Sigmoid colon (tissue), 7 donors: ENCODE results near the gene AMBRA1. TPM values are rescaled to one million over a fixed set of nuclear protein-coding genes. Genes with fewer than 3 reads are reported as not detected.
A peak's percentile ranks its signal among the peaks of the same experiment; 100 is the strongest.

Experiments
- DNase-seq: peaks from one replicate; pipeline ENCODE4 v3.0.0-alpha.2; 2019
- H3K27ac ChIP-seq, 4 donors: fragments of 200-600 bp; sonication (generic); one replicate each; pipeline ENCODE4 v1.5.1; 2016 to 2019; ENCODE audit warnings: mild to moderate bottlenecking in 1 of 4
- H3K27me3 ChIP-seq, 3 donors: fragments of 200-600 bp; sonication (generic); one replicate each; pipeline ENCODE4 v1.5.1; 2019; ENCODE audit warnings: mild to moderate bottlenecking in 1 of 3
- H3K36me3 ChIP-seq, 4 donors: fragments of 200-600 bp; sonication (generic); one replicate each; pipeline ENCODE4 v1.5.1; 2016 to 2019
- H3K4me1 ChIP-seq, 4 donors: fragments of 200-600 bp; sonication (generic); one replicate each; pipeline ENCODE4 v1.5.1; 2017 to 2019
- H3K4me3 ChIP-seq, 4 donors: fragments of 200-600 bp; sonication (generic); one replicate each; pipeline ENCODE4 v1.5.1; 2017 to 2019; ENCODE audit warnings: mild to moderate bottlenecking in 2 of 4, moderate library complexity in 1 of 4
- H3K9me3 ChIP-seq, 4 donors: fragments of 200-600 bp in 3 of 4; sonication (generic) in 3 of 4; one replicate each; pipeline versions ENCODE4 v1.5.1 to v1.6.1; 2013 to 2019
- CTCF ChIP-seq, 4 experiments: fragments of 450-650 bp in 3 of 4; fragments of 200-600 bp in 1 of 4; IDR thresholded peaks; one replicate each; pipeline ENCODE4 v1.5.1; 2016 to 2019; ENCODE audit warnings: antibody characterized with exemption in 4 of 4, mild to moderate bottlenecking in 3 of 4, moderate library complexity in 2 of 4
- EP300 ChIP-seq, 4 donors: sonication (generic); formaldehyde crosslinking; IDR thresholded peaks; one replicate each; pipeline ENCODE4 v1.6.1; 2017; ENCODE audit warnings: antibody characterized with exemption in 4 of 4
- POLR2A ChIP-seq, 2 donors: fragments of 450-650 bp; IDR thresholded peaks; one replicate each; pipeline ENCODE4 v1.6.1; 2016; ENCODE audit warnings: antibody characterized with exemption in 2 of 2, mild to moderate bottlenecking in 2 of 2, moderate library complexity in 2 of 2
- POLR2AphosphoS5 ChIP-seq, 4 donors: sonication (generic); formaldehyde crosslinking; IDR thresholded peaks; one replicate each; pipeline ENCODE4 v1.6.1; 2017; ENCODE audit warnings: antibody characterized with exemption in 4 of 4
- WGBS, 2 donors: extraction: QIAGEN DNeasy Blood & Tissue Kit; methylation state at CpG; one replicate each; pipeline ENCODE4 v1.1.7; 2013; 5-methylcytosine and 5-hydroxymethylcytosine counted together
- intact Hi-C: fragments of 100-400 bp; cut with DNase I; formaldehyde crosslinking; loops from one replicate; pipeline ENCODE4 v1.15.1; 2023
- polyA plus RNA-seq, 3 donors: library from polyadenylated mRNA; stranded (reverse); fragments of 200-250 nt; gene quantifications; one replicate each; pipeline ENCODE4 v1.2.3, GENCODE V29; 2013
- total RNA-seq, 4 donors: library from RNA; depleted of rRNA; stranded (reverse); fragments of >200 nt; gene quantifications; one replicate each; pipeline ENCODE4 v1.1.0, GENCODE V29; 2016
- donor health status: healthy with polysubstance abuse.
- donor health status: Bipolar disorder and iron deficiency.
- donor health status: healthy.

AMBRA1 gene
- total and polyA plus RNA-seq, 7 donors = 8.4 to 33.0 (median 23.9) TPM

- H3K27ac ChIP-seq = no peak overlapping the region
- intact Hi-C loops = loop anchor here (2.0 to 5.0 kb wide), 2 partner anchors 148 to 228 kb away; partner anchors contain the start of genes ATG13 and HARBI1
- no peaks in the 10 kb centered on the region for H3K9me3 ChIP-seq
- DNase-seq = no peak
- H3K4me3 ChIP-seq = peak overlapping the region in 1 of 4 donors; percentile 49
- no peaks in the 10 kb centered on the region for H3K36me3 ChIP-seq
- H3K27me3 ChIP-seq = peaks cover 35 to 90% (median 61%) of the 10 kb centered on the region in 3 donors
- H3K4me1 ChIP-seq = peaks cover 0 to 42% (median 40%) of the 10 kb centered on the region in 4 donors
- TF ChIP-seq EP300 (IDR thresholded peaks at IDR 0.05) (no peak), POLR2AphosphoS5 (IDR thresholded peaks at IDR 0.05) (no peak), POLR2A (IDR thresholded peaks at IDR 0.05) (no peak), CTCF (IDR thresholded peaks at IDR 0.05) (no peak)
- WGBS, 2 donors = 4 to 13% methylated on average over 21 of the region's 21 CpGs
Observed at GRCh38 chr11:46388619-46389449, 205.0 kb downstream of the AMBRA1 start.

GRCh38 chr11:46387919-46388618 is 205.8 kb downstream of the AMBRA1 start:
- no peak for DNase-seq
- H3K4me1 ChIP-seq = peaks cover 0 to 40% (median 40%) of the 10 kb centered on the region in 4 donors
- H3K4me3 ChIP-seq = no peak overlapping the region
- WGBS, 2 donors = 8 to 12% methylated on average over 24 of the region's 24 CpGs
- H3K36me3 ChIP-seq = no peaks in the 10 kb centered on the region
- TF ChIP-seq CTCF (IDR thresholded peaks at IDR 0.05) (no peak), EP300 (IDR thresholded peaks at IDR 0.05) (no peak), POLR2AphosphoS5 (IDR thresholded peaks at IDR 0.05) (no peak), POLR2A (IDR thresholded peaks at IDR 0.05) (no peak)
- intact Hi-C loops = loop anchor here (2.0 to 5.0 kb wide), 2 partner anchors 149 to 229 kb away; partner anchors contain the start of genes ATG13 and HARBI1
- no peaks in the 10 kb centered on the region for H3K9me3 ChIP-seq
- H3K27me3 ChIP-seq = peaks cover 35 to 97% (median 69%) of the 10 kb centered on the region in 3 donors
- H3K27ac ChIP-seq = no peak overlapping the region

GRCh38 chr11:46387456-46387855 is 206.4 kb downstream of the AMBRA1 start:
- WGBS, 2 donors = 76 to 78% methylated on average over 5 of the region's 5 CpGs
- Histone ChIP-seq H3K9me3 (no peaks in the 10 kb centered on the region), H3K36me3 (no peaks in the 10 kb centered on the region), H3K4me1 (peaks cover 0 to 40% (median 38%) of the 10 kb centered on the region in 4 donors), H3K4me3 (no peak overlapping the region), H3K27me3 (peaks cover 40 to 100% (median 75%) of the 10 kb centered on the region in 3 donors), H3K27ac (no peak overlapping the region)
- no peak for DNase-seq
- intact Hi-C loops = loop anchor here (5.0 kb wide), 1 partner anchor 150 kb away; no protein-coding TSS in a partner anchor
- TF ChIP-seq POLR2A (IDR thresholded peaks at IDR 0.05) = no peak
- TF ChIP-seq EP300 (IDR thresholded peaks at IDR 0.05) = no peak
- no peak for TF ChIP-seq POLR2AphosphoS5 (IDR thresholded peaks at IDR 0.05)
- TF ChIP-seq CTCF (IDR thresholded peaks at IDR 0.05) = no peak

- Histone ChIP-seq H3K27me3 (peaks cover 37 to 100% (median 75%) of the 10 kb centered on the region in 3 donors), H3K36me3 (no peaks in the 10 kb centered on the region), H3K9me3 (no peaks in the 10 kb centered on the region), H3K4me3 (no peak overlapping the region), H3K27ac (no peak overlapping the region), H3K4me1 (peaks cover 0 to 40% (median 38%) of the 10 kb centered on the region in 4 donors)
- 89 to 90% methylated on average over 4 of the region's 4 CpGs for whole genome bisulfite sequencing, 2 donors
- TF ChIP-seq POLR2A (IDR thresholded peaks at IDR 0.05) (no peak), POLR2AphosphoS5 (IDR thresholded peaks at IDR 0.05) (no peak), CTCF (IDR thresholded peaks at IDR 0.05) (no peak), EP300 (IDR thresholded peaks at IDR 0.05) (no peak)
- intact Hi-C loops = loop anchor here (5.0 kb wide), 1 partner anchor 151 kb away; no protein-coding TSS in a partner anchor
- no peak for DNase-seq
Observed at GRCh38 chr11:46386674-46387073, 207.1 kb downstream of the AMBRA1 start.
